DMS79 treated with DMSO at 0.1 percent for 48 hours (cell line): Measurements from ENCODE around the gene FHIP2A.
A peak's percentile ranks its signal among the peaks of the same experiment; 100 is the strongest.
"Not testable (repeated sequence)": the region's sequence is repeated elsewhere in the genome, so short reads cannot be mapped to it uniquely, and the experiment has no call there.

ENCODE experiments used
- DNase-seq: peaks from one replicate; lab custom pipeline; 2025; lab: John Stamatoyannopoulos, UW

Gene FHIP2A

GRCh38 chr10:114821293-114821914 is at the start of gene FHIP2A:
Gene FHIP2A, plus strand, starts transcription at chr10:114821780. Its CDS starts 299 bp downstream, at chr10:114822079.
- peak; percentile 5 for DNase-seq

GRCh38 chr10:114772496-114773196 is 48.9 kb upstream of the FHIP2A start:
- no peak for DNase-seq

GRCh38 chr10:114773197-114773532 is 48.4 kb upstream of the FHIP2A start:
- no peak for DNase-seq

GRCh38 chr10:114775082-114775481 is 46.5 kb upstream of the FHIP2A start:
- not testable (repeated sequence) for DNase-seq

- no peak for DNase-seq
These were observed 44.2 kb upstream of the FHIP2A start for GRCh38 chr10:114777415-114777814.

- DNase-seq = peak; percentile 77
These were observed 41.6 kb upstream of the FHIP2A start for GRCh38 chr10:114779803-114780576.

GRCh38 chr10:114780577-114781184 is 40.9 kb upstream of the FHIP2A start:
- DNase-seq = no peak

GRCh38 chr10:114782666-114783065 is 38.9 kb upstream of the FHIP2A start:
- DNase-seq = no peak

- DNase-seq = no peak
These were observed 37.9 kb upstream of the FHIP2A start for GRCh38 chr10:114783686-114784085.

GRCh38 chr10:114786492-114786891 is 35.1 kb upstream of the FHIP2A start:
- DNase-seq = peak; percentile 3

- not testable (repeated sequence) for DNase-seq
These were observed 34.4 kb upstream of the FHIP2A start for GRCh38 chr10:114787131-114787530.

- DNase-seq = no peak
These were observed 29.8 kb upstream of the FHIP2A start for GRCh38 chr10:114791768-114792167.

GRCh38 chr10:114795039-114795438 is 26.5 kb upstream of the FHIP2A start:
- DNase-seq = peak; percentile 2

- no peak for DNase-seq
These were observed 21.2 kb upstream of the FHIP2A start for GRCh38 chr10:114800361-114800760.

GRCh38 chr10:114801411-114801813 is 20.2 kb upstream of the FHIP2A start:
- DNase-seq = no peak

- DNase-seq = no peak
These were observed 19.4 kb upstream of the FHIP2A start for GRCh38 chr10:114802177-114802576.

GRCh38 chr10:114806562-114807391 is 14.8 kb upstream of the FHIP2A start:
- no peak for DNase-seq

- no peak for DNase-seq
These were observed 12.6 kb upstream of the FHIP2A start for GRCh38 chr10:114808982-114809381.

GRCh38 chr10:114810926-114811325 is 10.7 kb upstream of the FHIP2A start:
- no peak for DNase-seq

- no peak for DNase-seq
These were observed 9.7 kb upstream of the FHIP2A start for GRCh38 chr10:114811862-114812261.

- no peak for DNase-seq
These were observed 5.8 kb upstream of the FHIP2A start for GRCh38 chr10:114815791-114816190.

- DNase-seq = no peak
These were observed 5.3 kb upstream of the FHIP2A start for GRCh38 chr10:114816308-114816707.
